OCI-LY7 (cell line): ENCODE measurements around the gene MYMX. TPM values are rescaled to one million over a fixed set of nuclear protein-coding genes. Genes with fewer than 3 reads are reported as not detected.
A peak's percentile ranks its signal among the peaks of the same experiment; 100 is the strongest.

Experiments
- BruUV-seq: library from RNA; stranded (reverse); fragments of 400-500 nt; replicated peaks from 2 replicates; lab custom pipeline; 2021; lab: Mats Ljungman, UMichigan
- CTCF ChIA-PET: fragments of 300-600 bp; sonication (Branson Sonifier 250); formaldehyde crosslinking; loops from one replicate; lab custom pipeline; 2022; ENCODE audit warnings: antibody characterized with exemption; ENCODE audit not compliant: unreplicated experiment; lab: Charles Lee
- POLR2A ChIA-PET: fragments of 300-600 bp; sonication (Branson Sonifier 250); formaldehyde crosslinking; loops from one replicate; lab custom pipeline; 2022; ENCODE audit warnings: antibody characterized with exemption; lab: Charles Lee
- DNase-seq: peaks from one replicate; pipeline ENCODE4 v3.0.0-alpha.2; 2015; ENCODE audit warnings: low spot score
- H2AFZ ChIP-seq: fragments of 200-600 bp; sonication (generic), shearing (Covaris generic); 2 replicates; pipeline ENCODE4 v1.6.1; 2014; ENCODE audit warnings: mild to moderate bottlenecking, antibody characterized with exemption, low read length, moderate library complexity
- H3K27ac ChIP-seq: fragments of 200-600 bp; sonication (generic); 2 replicates; pipeline ENCODE4 v1.5.1; 2014; ENCODE audit warnings: mixed run types, low read depth, mild to moderate bottlenecking, moderate library complexity, low read length, inconsistent platforms; ENCODE audit not compliant: poor library complexity, severe bottlenecking
- H3K36me3 ChIP-seq: fragments of 200-600 bp; sonication (generic); 2 replicates; pipeline ENCODE4 v1.6.1; 2014; ENCODE audit warnings: mild to moderate bottlenecking, antibody characterized with exemption, low read length, moderate library complexity, mixed read lengths; ENCODE audit not compliant: insufficient read depth
- H3K4me1 ChIP-seq: fragments of 200-600 bp; sonication (generic); 2 replicates; pipeline ENCODE4 v1.5.1; 2014; ENCODE audit warnings: mild to moderate bottlenecking, low read length; ENCODE audit not compliant: insufficient read depth, poor library complexity, severe bottlenecking
- H3K4me2 ChIP-seq: fragments of 200-600 bp; sonication (generic); 2 replicates; pipeline ENCODE4 v1.6.1; 2014; ENCODE audit warnings: mild to moderate bottlenecking, low read length
- H3K4me3 ChIP-seq: fragments of 200-600 bp; sonication (generic); 2 replicates; pipeline ENCODE4 v1.5.1; 2014; ENCODE audit warnings: mild to moderate bottlenecking, low read depth, low read length; ENCODE audit not compliant: poor library complexity, severe bottlenecking
- H3K79me2 ChIP-seq: fragments of 200-600 bp; sonication (generic); 2 replicates; pipeline ENCODE4 v1.6.1; 2016; ENCODE audit warnings: low read depth, mild to moderate bottlenecking, low read length, moderate library complexity, mixed read lengths; ENCODE audit not compliant: insufficient read depth
- H3K9me2 ChIP-seq: fragments of 200-600 bp; sonication (generic); 2 replicates; pipeline ENCODE4 v1.6.1; 2016; ENCODE audit warnings: mild to moderate bottlenecking, low read length, mixed read lengths; ENCODE audit not compliant: insufficient read depth
- H3K9me3 ChIP-seq: fragments of 200-600 bp; sonication (generic); 2 replicates; pipeline ENCODE4 v1.6.1; 2014; ENCODE audit warnings: mild to moderate bottlenecking, mixed run types, low read length, mixed read lengths
- H4K20me1 ChIP-seq: fragments of 200-600 bp; sonication (generic); 2 replicates; pipeline ENCODE4 v1.6.1; 2014; ENCODE audit warnings: mild to moderate bottlenecking, antibody characterized with exemption, low read length, moderate library complexity, mixed read lengths; ENCODE audit not compliant: insufficient read depth
- CTCF ChIP-seq: fragments of 200-600 bp; sonication (generic); conservative IDR thresholded peaks from 2 replicates; pipeline ENCODE4 v1.5.1; 2014; ENCODE audit warnings: mild to moderate bottlenecking, antibody characterized with exemption, low read length, moderate library complexity, mixed read lengths
- EZH2phosphoT487 ChIP-seq: fragments of 200-600 bp; sonication (generic); IDR thresholded peaks from 2 replicates; pipeline ENCODE4 v1.6.1; 2018; ENCODE audit warnings: low read depth, borderline replicate concordance, mild to moderate bottlenecking, mixed run types, antibody characterized with exemption, low read length, moderate library complexity, mixed read lengths
- intact Hi-C: fragments of 100-400 bp; cut with micrococcal nuclease; formaldehyde crosslinking; loops from one replicate; pipeline ENCODE4 v1.10.0; 2022; ENCODE audit not compliant: unreplicated experiment
- total RNA-seq, 2 experiments: library from RNA; depleted of rRNA in 1 of 2; stranded (reverse); fragments of >200 nt in 1 of 2; shearing (Covaris generic) in 1 of 2; gene quantifications; 2 replicates each; pipeline ENCODE4 v1.2.3, GENCODE V29; 2014 to 2022

Gene MYMX
- total RNA-seq, 2 experiments from 2014 or later, result not detected

GRCh38 chr6:44257753-44258324 lies 41.1 kb downstream of the MYMX start:
- CTCF ChIA-PET, result no interaction called here
- Histone ChIP-seq H3K9me2 (no peaks in the 10 kb centered on the region), H3K4me3 (peak overlapping the region; percentile 91), H3K36me3 (peaks cover 86% of the 10 kb centered on the region), H3K4me1 (peaks cover 79% of the 10 kb centered on the region), H2AFZ (peak overlapping the region; percentile 82; the same call in 1 of the 2 replicates), H3K9me3 (no peaks in the 10 kb centered on the region), H4K20me1 (peaks cover 4% of the 10 kb centered on the region; the same call in 1 of the 2 replicates), H3K27ac (peak overlapping the region; percentile 54), H3K79me2 (peaks cover 20% of the 10 kb centered on the region; the same call in 1 of the 2 replicates), H3K4me2 (peak overlapping the region; percentile 100)
- POLR2A ChIA-PET, result interaction anchor here (2.1 kb wide), 1 partner anchor 11 kb away, joined by 19 read pairs; the partner anchor contains the start of gene HSP90AB1
- intact Hi-C loops, result no loop called here
- TF ChIP-seq EZH2phosphoT487 (no peak), CTCF (peak; percentile 49; the same call in 1 of the 2 replicates)
- no TSS peak for BruUV-seq
- no peak for DNase-seq

- Histone ChIP-seq H3K79me2 (peaks cover 26% of the 10 kb centered on the region), H4K20me1 (peaks cover under 1% of the 10 kb centered on the region; the same call in 1 of the 2 replicates), H3K4me1 (peaks cover 81% of the 10 kb centered on the region), H3K4me2 (peak overlapping the region; percentile 100), H3K27ac (peak overlapping the region; percentile 54), H3K9me2 (no peaks in the 10 kb centered on the region), H2AFZ (no peak overlapping the region), H3K9me3 (no peaks in the 10 kb centered on the region), H3K36me3 (peaks cover 85% of the 10 kb centered on the region), H3K4me3 (no peak overlapping the region)
- intact Hi-C loops, result no loop called here
- POLR2A ChIA-PET, result no interaction called here
- no peak for TF ChIP-seq EZH2phosphoT487
- no peak for TF ChIP-seq CTCF
- BruUV-seq, result TSS peak; percentile 34
- CTCF ChIA-PET, result no interaction called here
- DNase-seq, result no peak
Observed at GRCh38 chr6:44258325-44258863, 41.7 kb downstream of the MYMX start.

GRCh38 chr6:44258921-44259320 lies 42.2 kb downstream of the MYMX start:
- Histone ChIP-seq H2AFZ (no peak overlapping the region), H3K36me3 (peaks cover 80% of the 10 kb centered on the region), H3K4me3 (no peak overlapping the region), H3K4me1 (peaks cover 77% of the 10 kb centered on the region), H3K79me2 (peaks cover 31% of the 10 kb centered on the region), H3K27ac (peak overlapping the region; percentile 54), H3K4me2 (no peak overlapping the region), H4K20me1 (no peaks in the 10 kb centered on the region), H3K9me3 (no peaks in the 10 kb centered on the region), H3K9me2 (no peaks in the 10 kb centered on the region)
- no TSS peak for BruUV-seq
- intact Hi-C loops, result no loop called here
- TF ChIP-seq EZH2phosphoT487, result no peak
- no peak for TF ChIP-seq CTCF
- CTCF ChIA-PET, result no interaction called here
- POLR2A ChIA-PET, result no interaction called here
- no peak for DNase-seq
